Glomerular endothelial cell (primary cell): ENCODE measurements around the gene MICA. TPM values are rescaled to one million over a fixed set of nuclear protein-coding genes. Genes with fewer than 3 reads are reported as not detected.
"Not testable (repeated sequence)": the region's sequence is repeated elsewhere in the genome, so short reads cannot be mapped to it uniquely, and the experiment has no call there.

Experiments
- DNase-seq: peaks from one replicate; pipeline ENCODE4 v3.0.0-alpha.2; 2011; ENCODE audit warnings: low read depth, low spot score; ENCODE audit errors: extremely low read depth
- total RNA-seq: library from RNA; depleted of rRNA; stranded (reverse); fragments of >200 nt; gene quantifications from 2 replicates; pipeline ENCODE4 v1.2.3, GENCODE V29; 2015

MICA gene
- total RNA-seq, 1 donor from 2014 or later, result 55.0 TPM

DNA sequence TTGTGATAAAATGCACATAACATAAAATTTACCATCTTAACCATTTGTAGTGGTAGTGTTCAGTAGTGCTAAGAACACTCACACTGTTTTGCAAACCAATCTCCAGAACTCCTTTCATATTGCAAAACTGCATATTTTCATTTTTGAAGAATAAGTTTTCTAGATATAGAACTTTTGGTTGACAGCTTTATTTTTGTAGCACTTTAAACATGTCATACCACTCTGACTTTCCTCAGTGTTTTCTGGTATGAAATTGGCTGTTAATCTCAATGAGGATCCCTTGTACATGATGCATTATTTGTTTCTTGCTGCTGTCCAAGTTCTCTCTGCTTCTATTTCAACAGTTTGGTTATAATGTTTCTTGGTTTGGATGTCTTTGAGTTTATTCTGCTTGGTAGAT lies 49.5 kb downstream of the MICA start:
- no peak for DNase-seq

DNA sequence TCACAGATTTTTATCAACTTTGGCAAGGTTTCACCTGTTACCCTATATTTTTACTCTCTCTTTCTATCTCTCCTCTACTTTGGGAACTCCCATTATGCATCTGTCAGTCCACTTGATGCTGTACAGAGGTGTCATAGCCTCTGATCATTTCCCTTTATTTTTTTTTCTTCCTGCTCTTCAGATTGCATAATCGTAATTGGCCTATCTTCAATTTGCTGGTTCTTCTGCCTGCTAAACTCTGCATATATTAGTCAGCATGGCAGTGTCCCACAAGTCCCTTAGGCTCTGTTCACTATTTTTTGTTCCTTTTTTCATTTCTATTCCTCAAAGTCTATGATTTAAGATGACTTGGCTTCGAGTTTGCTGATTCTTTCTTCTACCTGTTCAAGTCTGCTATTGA lies 49.9 kb downstream of the MICA start:
- no peak for DNase-seq

DNA sequence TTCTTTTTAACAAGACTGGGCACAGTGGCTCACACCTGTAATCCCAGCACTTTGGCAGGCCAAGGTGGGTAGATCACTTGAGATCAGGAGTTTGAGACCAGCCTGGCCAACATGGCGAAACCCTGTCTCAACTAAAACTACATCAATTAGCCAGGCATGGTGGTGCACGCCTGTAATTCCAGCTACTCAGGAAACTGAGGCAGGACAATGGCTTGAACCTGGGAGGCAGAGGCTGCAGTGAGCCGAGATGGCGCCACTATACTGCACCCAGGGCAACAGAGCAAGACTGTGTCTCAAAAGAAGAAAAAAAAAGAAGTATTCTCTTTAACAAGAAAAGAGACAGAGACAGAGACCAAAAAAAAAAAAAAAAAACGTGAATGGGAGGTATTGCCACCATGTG lies 56.5 kb downstream of the MICA start:
- not testable (repeated sequence) for DNase-seq

DNA sequence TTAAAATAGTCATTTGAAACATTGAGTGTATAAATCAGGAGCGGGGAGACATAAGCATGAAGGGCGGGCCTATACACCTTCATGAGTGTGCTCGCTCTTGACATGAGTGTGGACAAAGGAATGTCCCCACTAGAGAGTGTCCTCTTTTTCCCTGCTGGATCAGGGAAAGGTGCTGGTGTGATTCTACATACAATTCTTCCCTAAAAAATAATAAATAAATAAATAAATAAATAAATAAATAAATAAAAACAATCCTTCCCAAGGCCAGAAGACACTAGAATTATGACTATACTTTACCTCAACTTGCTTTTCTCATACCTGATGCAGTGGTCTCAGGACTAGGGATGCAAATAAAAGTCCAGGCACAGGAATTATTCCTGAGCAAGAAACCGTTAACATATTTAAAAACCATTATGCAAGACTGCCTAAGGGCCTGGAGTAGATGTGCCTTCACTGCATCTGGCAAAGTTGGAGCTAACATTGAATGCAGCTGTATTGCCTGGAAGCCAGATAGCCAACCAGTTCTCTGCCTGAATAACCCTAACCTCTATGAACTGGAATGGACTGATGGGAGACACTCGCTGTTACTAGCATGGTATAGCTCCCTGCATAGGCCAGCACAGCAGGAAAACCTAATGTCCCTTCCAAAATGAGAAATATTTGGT lies 57.1 kb downstream of the MICA start:
- no peak for DNase-seq

DNA sequence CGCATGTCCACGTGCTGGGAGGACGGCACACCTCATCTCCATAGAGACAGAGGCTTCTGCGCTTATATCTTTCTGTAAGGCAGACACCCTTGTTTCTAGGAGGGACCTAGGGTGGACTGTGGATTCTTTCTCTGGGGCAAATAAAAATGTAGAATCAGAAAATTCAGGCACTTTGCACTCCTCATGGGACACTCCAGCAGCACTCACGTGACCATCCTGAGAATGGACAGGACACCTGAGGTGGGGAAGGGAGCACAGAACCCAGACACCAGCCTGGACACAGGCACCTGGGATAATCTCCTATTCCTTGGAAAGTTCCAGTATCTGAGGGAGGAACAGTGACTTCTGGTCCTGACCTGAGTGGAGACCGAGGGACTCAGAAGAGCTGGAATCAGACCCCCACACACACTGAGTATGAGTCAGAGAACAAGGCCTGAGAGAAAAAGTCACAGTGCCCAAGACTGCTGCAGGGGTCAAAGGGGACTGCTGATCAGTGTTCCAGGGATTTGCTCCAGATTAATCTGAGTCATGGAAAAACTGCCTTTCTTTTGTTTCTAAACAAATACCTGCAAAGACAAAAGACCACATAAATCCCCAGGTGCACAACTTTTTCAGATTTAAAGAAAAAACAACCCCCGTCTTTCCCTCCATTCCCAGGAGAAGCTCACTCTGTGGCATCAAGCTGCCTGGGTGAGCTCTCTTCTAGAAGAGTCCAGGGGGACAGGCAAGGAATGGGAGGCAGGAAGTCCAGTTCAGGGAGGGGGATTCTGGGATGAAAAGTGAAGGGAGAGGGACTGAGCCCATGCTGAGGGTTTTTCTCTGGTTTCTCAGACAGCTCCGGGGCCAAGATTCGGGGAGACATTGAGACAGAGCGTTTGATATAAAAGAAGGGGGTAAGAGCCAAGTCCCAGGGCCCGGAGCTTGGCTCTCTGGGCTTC lies 58.9 kb downstream of the MICA start:
- DNase-seq, result no peak

DNA sequence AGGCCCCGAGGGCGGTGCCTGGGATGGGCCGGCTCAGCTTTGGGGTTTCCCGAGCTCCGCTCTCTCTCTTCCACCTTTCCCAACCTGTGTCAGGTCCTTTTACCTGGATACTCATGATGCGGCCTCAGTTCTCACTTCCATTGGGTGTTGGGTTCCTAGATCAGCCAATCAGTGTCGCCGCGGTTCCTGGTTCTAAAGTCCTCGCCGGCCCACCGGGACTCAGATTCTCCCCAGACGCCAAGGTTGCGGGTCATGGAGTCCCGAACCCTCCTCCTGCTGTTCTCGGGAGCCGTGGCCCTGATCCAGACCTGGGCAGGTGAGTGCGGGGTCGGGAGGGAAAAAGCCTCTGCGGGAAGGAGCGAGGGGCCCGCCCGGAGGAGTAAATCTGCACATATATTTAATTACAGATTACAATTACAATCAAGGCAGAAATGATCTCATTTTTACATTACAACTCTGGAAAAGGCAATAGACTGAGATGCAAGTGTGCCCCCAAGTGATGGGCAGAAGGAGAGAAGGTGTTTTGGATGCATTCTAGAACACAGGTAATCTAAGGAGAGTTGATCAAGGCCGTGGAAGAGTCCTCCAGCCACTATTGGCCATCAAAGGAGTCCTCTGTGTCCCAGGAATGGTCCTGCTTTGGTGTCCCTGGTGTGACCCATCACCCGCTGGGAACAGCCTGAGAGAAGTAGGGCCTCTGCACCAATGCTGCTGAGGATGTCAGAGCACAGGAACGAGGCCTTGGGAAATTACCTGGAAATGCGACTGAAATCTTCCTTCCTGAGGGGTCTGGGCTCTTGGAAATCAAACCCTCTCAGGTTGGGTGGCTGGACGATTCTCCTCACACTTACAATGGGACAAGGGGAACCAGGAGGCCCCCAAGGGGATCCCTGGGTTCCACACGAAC lies 59.8 kb downstream of the MICA start:
- DNase-seq, result peak; percentile 25

DNA sequence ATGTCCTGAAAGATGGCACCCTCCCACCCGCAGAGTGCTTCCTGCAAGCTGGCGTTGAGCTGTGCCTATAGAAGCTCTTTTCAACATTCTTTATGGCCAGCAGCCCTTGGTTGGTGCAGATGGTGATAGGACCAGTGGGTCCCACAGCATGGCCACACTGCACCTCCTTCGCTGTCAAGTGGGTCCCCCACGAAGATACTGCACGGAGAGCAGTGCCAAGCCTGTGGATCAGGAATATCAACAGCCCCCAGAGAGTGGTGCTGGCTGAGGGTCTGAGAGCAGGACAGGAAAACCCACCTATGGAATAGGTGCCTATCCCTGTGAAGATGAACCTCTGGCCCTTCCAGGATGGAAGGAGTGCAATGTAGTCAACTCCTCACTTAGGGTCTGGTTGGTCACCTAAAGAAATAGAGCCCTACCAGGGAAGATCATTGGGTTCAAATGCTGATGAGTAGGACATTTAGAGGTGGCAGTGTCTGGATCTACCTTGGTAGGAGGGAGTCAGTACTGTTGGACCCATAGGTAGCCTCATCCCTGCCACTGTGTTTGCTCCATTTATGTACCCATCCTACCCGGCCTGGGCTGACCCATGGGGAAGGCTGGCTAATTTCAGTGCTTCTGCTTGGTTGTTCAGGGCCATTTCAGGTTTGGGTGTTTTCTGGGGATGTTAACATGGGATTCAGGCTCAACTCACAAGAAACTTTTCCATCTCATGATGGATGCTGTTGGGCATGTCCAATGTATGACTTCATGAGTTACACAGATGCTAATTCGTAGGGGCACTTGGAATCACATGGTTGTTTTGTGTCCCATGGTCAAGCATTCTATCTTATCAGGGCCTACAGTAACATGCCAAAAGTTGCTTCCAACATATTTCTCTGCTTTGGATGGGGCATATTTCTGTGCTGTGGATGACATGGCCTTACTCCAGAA lies 61.1 kb downstream of the MICA start:
- DNase-seq, result no peak

Other genes with a start within 250 kb of the MICA start
- 9.3 and 13.8 TPM in 2 replicates for gene CCHCR1, start 245.8 kb upstream of the MICA start, total RNA-seq
- 9.7 and 10.0 TPM in 2 replicates for gene TCF19, start 245.0 kb upstream of the MICA start, total RNA-seq
- gene POU5F1, start 232.9 kb upstream of the MICA start, total RNA-seq, result not detected in 2 replicates
- 785 and 844 TPM in 2 replicates for gene HLA-C, start 131.5 kb upstream of the MICA start, total RNA-seq
- 1,037 and 2,213 TPM in 2 replicates for gene HLA-B, start 46.4 kb upstream of the MICA start, total RNA-seq
- gene MICB, start 94.5 kb downstream of the MICA start, total RNA-seq, result 14.5 and 19.1 TPM in 2 replicates
- not detected in 2 replicates for gene MCCD1, start 125.4 kb downstream of the MICA start, total RNA-seq
- 230 and 249 TPM in 2 replicates for gene DDX39B, start 138.4 kb downstream of the MICA start, total RNA-seq
- gene ATP6V1G2, start 143.0 kb downstream of the MICA start, total RNA-seq, result 0.18 and 1.2 TPM in 2 replicates
- 20.6 and 27.7 TPM in 2 replicates for gene NFKBIL1, start 144.0 kb downstream of the MICA start, total RNA-seq
- gene LTA, start 168.7 kb downstream of the MICA start, total RNA-seq, result 0.53 TPM in 1 of 2 replicates, not detected in the other
- 0.88 and 4.4 TPM in 2 replicates for gene TNF, start 172.0 kb downstream of the MICA start, total RNA-seq
- gene LTB, start 178.8 kb downstream of the MICA start, total RNA-seq, result 16.5 and 41.8 TPM in 2 replicates
- 0.87 and 0.99 TPM in 2 replicates for gene LST1, start 182.7 kb downstream of the MICA start, total RNA-seq
- gene NCR3, start 189.4 kb downstream of the MICA start, total RNA-seq, result not detected in 2 replicates
- gene AIF1, start 211.6 kb downstream of the MICA start, total RNA-seq, result not detected in 2 replicates
- 125 and 166 TPM in 2 replicates for gene PRRC2A, start 217.1 kb downstream of the MICA start, total RNA-seq
- 259 and 375 TPM in 2 replicates for gene BAG6, start 249.1 kb downstream of the MICA start, total RNA-seq